Testis (tissue), 2 donors: ENCODE results near the gene ZKSCAN8.

Experiments used
- CTCF ChIP-seq, 3 experiments: fragments of 450-650 bp in 2 of 3; fragments of 200-600 bp in 1 of 3; sonication (generic) in 1 of 3; IDR thresholded peaks; one replicate each; pipeline ENCODE4 v1.5.1; 2016 to 2019; ENCODE audit warnings: antibody characterized with exemption in 3 of 3, mild to moderate bottlenecking in 2 of 3, moderate library complexity in 1 of 3
- POLR2A ChIP-seq: fragments of 450-650 bp; IDR thresholded peaks from one replicate; pipeline ENCODE4 v1.6.1; 2017; ENCODE audit warnings: antibody characterized with exemption, mild to moderate bottlenecking, moderate library complexity

GRCh38 chr6:28134015-28134414 lies 7.7 kb upstream of the ZKSCAN8 start:
- TF ChIP-seq POLR2A: no peak
- no peak for TF ChIP-seq CTCF (IDR thresholded peaks at IDR 0.05)
